HG03457 (cell line): ENCODE measurements around the gene RTKN.

Experiments
- ATAC-seq: cut with Tn5 transposase; IDR thresholded peaks from one replicate; pipeline ENCODE4 v1.9.1; 2021; ENCODE audit warnings: moderate number of reproducible peaks; ENCODE audit not compliant: unreplicated experiment

The RTKN gene

GRCh38 chr2:74440378-74441169 is 1.2 kb downstream of the RTKN start:
- peak; percentile 88 for ATAC-seq

GRCh38 chr2:74439803-74440377 is 1.8 kb downstream of the RTKN start:
- ATAC-seq: no peak

- ATAC-seq: no peak
Observed at GRCh38 chr2:74439373-74439772, 2.4 kb downstream of the RTKN start.

GRCh38 chr2:74438248-74438647 is 3.5 kb downstream of the RTKN start:
- ATAC-seq: no peak

- no peak for ATAC-seq
Observed at GRCh38 chr2:74436848-74437695, 4.7 kb downstream of the RTKN start.

- no peak for ATAC-seq
Observed at GRCh38 chr2:74436111-74436805, 5.5 kb downstream of the RTKN start.

GRCh38 chr2:74430502-74430901 is 11.2 kb downstream of the RTKN start:
- ATAC-seq: no peak

- no peak for ATAC-seq
Observed at GRCh38 chr2:74429487-74430451, 12.0 kb downstream of the RTKN start.

- no peak for ATAC-seq
Observed at GRCh38 chr2:74428675-74429074, 13.1 kb downstream of the RTKN start.

- no peak for ATAC-seq
Observed at GRCh38 chr2:74427551-74427950, 14.2 kb downstream of the RTKN start.

- no peak for ATAC-seq
Observed at GRCh38 chr2:74426181-74426758, 15.5 kb downstream of the RTKN start.

GRCh38 chr2:74425523-74425922 is 16.2 kb downstream of the RTKN start:
- no peak for ATAC-seq

GRCh38 chr2:74424995-74425406 is 16.7 kb downstream of the RTKN start:
- ATAC-seq: no peak

- no peak for ATAC-seq
Observed at GRCh38 chr2:74424139-74424992, 17.4 kb downstream of the RTKN start.

- ATAC-seq: no peak
Observed at GRCh38 chr2:74423231-74424095, 18.3 kb downstream of the RTKN start.

GRCh38 chr2:74421221-74421870 is 20.4 kb downstream of the RTKN start, which contains the start of the genes C2orf81 and WDR54:
TSS of gene C2orf81 (minus strand) at chr2:74421619. CDS start at chr2:74421560, 59 bp downstream.
TSS of gene WDR54 (plus strand) at chr2:74421730. CDS start at chr2:74422154, 424 bp downstream.
- peak; percentile 80 for ATAC-seq
